ENCODE data around the gene HSPD1.
A peak's percentile ranks its signal among the peaks of the same experiment; 100 is the strongest.
"Not testable (repeated sequence)": the region's sequence is repeated elsewhere in the genome, so short reads cannot be mapped to it uniquely, and the experiment has no call there.

The HSPD1 gene

DNA sequence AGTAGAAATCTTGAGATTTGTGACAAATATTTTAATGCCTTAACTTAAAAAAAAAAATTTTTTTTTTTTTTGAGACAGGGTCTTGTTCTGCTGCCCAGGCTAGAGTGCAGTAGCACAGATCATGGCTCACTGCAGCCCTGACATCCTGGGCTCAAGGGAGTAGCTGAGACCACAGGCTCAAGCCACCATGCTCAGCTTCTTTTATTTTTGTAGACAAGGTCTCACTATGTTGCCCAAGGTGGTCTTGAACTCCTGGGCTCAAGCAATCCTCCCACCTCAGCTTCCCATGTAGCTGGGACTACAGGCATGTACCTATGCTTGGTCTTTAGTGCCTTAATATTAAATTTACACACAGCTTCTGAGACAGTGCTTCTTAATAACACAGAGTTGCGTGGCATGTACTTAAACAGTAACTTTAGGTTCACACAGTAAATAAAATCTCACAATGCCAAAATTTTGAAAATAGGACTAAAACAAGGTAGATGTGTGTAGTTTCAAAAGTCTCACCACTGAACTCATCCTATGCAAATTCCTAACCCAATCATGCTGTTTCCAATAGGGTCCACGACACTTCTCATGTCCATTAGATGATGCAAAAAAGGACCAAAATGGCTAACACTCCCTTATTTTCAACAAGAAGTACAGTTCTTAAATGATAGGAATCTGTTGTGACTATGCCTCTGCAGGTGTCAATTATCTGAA is 4.1 kb downstream of the HSPD1 start:
- DNase-seq = no peak

- no peak for DNase-seq
Observed at GRCh38 chr2:197487385-197487784, 12.3 kb downstream of the HSPD1 start.

DNA sequence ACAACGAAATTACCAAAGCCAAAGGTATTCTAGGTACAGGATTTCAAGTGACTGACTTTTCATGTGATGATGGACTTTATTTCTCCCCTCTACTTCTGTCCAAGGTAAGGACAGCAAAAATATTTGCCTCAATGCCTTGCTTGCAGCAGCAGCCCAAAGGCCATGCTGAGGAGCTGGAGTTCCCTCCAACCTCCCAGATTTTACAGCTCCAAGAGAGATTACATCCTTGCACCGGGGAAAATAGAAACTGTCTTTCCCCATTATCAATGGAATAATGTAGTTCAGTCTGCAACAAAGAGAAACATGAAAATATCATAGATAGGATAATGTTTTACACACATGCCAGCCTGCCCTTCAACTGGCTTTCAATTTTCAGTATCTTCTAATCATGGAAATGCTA is 13.5 kb downstream of the HSPD1 start:
- DNase-seq = no peak

- not testable (repeated sequence) for DNase-seq
Observed at GRCh38 chr2:197484248-197484647, 15.4 kb downstream of the HSPD1 start.

- no peak for DNase-seq
Observed at GRCh38 chr2:197480165-197481036, 19.2 kb downstream of the HSPD1 start.

GRCh38 chr2:197477797-197478196 is 21.8 kb downstream of the HSPD1 start:
- DNase-seq = no peak

- no peak for DNase-seq
Observed at GRCh38 chr2:197472166-197472565, 27.5 kb downstream of the HSPD1 start.

DNA sequence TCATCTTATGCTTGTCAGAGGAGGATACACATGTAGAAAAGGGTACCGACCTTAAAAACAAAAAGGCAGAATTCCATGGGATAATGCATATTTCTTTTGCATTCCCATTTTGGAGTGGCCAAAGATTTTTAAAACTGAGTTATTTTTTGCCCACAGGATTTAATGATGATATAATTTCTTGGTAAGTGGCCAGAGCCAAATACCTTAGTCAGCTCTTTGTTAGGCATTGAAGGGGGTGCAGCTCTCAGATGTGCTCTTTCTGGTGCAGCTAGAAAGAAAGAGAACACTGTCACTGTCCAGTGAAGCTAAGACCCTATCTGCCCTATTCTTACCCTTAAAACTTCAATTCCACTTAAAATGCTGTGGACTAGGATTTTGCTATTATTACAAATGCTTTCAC is 35.5 kb downstream of the HSPD1 start:
- DNase-seq = no peak

DNA sequence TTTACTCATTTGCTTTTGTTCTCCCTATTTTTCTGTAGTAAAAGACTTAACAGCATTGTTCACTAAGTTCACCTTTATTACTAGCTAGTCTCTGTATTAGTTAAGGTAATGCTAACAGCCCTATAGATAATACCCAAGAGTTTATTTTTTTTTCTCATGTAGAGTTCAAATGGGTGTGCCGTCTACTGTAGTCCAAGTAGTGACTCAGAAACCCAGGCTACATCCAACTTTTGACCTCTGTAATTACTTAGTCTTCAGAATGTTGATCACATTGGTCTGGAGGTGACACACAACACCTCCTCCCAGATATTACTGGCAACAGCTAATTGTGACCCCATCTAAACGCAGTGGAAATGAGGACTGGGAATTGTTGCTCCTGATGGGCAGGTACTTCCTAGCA is 38.6 kb downstream of the HSPD1 start:
- DNase-seq = no peak

DNA sequence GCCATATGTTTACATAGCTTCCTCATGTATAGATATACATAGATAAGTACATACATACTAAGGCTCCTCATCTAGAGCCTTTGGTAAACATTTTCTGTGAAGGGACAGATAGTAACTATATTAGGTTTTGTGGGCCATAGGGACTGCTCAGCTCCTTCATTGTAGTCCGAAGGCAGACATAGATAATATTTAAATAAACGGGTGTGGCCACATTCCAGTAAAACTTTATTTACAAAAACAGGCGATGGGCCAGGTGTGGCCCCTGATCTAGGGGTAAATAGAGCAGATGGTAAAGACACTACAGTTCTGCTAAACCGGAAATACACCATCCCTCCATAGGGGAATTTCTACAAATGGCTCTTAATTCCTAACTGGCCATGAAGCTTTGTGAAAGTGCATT is 39.0 kb downstream of the HSPD1 start:
- no peak for DNase-seq

DNA sequence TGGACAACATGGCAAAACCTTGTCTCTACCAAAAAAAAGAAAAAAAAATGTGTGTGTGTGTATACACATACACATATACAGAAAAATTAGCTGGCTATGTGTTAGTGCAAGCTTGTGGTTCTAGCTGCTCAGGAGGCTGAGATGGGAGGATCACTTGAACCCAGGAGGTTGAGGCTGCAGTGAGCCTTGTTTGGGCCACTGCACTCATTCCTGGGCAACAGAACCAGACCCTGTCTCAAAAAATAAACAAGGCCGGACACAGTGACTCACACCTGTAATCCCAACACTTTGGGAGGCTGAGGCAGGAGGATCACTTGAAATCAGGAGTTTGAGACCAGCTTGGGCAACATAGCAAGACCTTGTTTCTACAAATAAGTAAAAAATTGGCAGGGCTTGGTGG is 44.2 kb downstream of the HSPD1 start:
- no peak for DNase-seq

DNA sequence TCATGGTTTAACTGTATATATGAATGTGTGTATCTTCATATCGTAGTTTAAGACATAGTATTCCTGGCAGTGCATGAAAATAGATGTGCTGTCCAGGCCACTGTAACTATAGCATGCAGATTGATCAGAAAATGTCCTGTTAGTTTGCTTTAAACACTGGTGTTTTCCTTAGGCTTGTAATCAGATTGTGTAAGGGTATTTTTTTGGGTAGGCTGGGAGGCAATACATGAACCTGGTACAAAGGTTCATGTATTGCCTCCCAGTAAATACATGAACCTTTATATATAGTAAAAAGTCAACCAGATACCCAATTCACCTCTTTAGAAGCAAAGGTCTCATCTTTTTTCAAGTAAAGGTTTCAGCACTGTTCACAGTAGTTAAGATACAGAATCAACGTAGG is 44.7 kb downstream of the HSPD1 start:
- DNase-seq = no peak

GRCh38 chr2:197453914-197454398 is 45.7 kb downstream of the HSPD1 start:
- no peak for DNase-seq

DNA sequence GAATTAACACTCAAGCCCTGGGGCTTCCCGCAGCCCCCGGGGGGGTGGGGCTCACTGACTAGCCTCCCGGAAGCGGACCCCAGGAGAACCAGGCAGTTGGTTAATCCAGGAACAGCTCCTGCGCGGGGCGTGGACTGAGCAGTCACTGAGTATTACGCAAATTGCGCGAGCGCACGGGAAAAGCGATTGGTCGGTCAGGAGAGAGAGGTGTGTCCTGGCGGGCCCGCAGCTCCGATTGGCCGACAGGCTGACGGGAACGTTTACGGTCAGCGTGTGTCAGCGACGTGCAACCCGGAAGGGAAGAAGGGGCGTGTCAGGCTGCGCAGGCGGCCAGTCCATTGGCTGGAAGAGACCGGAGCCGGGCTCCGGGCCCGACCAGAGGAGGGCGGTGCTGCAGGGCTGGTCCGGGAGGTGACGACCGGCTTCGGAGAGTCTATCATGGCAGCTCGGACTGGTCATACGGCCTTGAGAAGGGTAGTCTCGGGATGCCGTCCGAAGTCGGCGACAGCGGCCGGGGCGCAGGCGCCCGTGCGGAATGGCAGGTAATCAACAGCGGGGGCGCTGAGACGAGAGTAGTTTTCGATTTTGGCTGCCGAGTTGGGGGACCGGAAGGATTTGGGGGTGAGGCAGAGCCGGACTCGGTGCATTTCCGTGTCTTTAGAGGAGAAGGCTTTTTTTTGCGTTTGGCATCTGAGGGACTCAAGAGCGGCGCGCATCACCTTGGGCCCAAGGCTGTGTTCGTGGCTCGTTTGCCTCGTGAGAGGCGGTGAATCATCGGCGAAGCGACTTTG is 46.3 kb downstream of the HSPD1 start, which contains the start of gene COQ10B:
Gene COQ10B (plus strand): TSS at position 430 of the 791 bp plus-strand sequence. CDS start 9 bp downstream, at position 439.
- peak; percentile 97 to 99 for DNase-seq

DNA sequence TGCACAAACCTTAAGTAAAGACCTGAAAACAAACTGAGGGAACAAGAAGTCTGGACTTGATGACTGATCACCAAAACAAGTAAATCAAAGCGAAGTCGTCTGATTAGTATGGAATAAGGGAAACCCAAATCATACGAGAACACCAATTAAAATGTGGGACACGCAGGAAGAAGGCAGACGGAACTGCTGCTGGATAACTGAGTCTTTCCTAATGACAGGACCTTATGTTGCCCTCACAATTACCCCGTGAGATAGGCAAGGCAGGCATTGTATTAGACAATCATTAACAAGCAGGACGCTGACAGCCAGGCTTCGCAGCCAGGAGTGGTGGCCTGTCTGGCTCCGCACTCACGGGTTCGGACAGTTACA is 46.9 kb downstream of the HSPD1 start:
- DNase-seq = no peak

GRCh38 chr2:197450935-197451358 is 48.7 kb downstream of the HSPD1 start:
- not testable (repeated sequence) for DNase-seq

- no peak for DNase-seq
Observed at GRCh38 chr2:197450465-197450864, 49.2 kb downstream of the HSPD1 start.

GRCh38 chr2:197446844-197447243 is 52.8 kb downstream of the HSPD1 start:
- no peak for DNase-seq

DNA sequence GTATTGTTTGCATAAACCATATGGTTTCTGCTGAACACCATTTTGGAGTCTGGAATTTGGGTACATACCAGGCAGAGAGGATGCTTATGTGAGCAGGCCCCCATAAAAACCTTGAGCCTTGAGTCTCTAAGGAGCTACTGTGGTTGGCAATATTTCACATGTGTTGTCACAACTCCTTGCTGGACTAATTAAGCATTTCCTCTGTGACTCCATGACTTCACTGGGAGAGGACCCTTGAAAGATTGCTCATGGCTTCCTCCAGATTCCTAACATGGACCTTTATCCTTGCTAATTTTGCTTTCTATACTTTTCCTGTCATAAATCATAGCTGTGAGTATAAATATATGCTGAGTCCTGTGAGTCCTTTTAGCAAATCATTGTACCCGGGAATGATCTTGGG is 53.9 kb downstream of the HSPD1 start:
- no peak for DNase-seq

- no peak for DNase-seq
Observed at GRCh38 chr2:197442857-197443256, 56.8 kb downstream of the HSPD1 start.

GRCh38 chr2:197437380-197437779 is 62.3 kb downstream of the HSPD1 start:
- no peak for DNase-seq

All from NCI-H1930 (cell line).